H1 (cell line): ENCODE results near the gene CXCR4. TPM values are rescaled to one million over a fixed set of nuclear protein-coding genes. Genes with fewer than 3 reads are reported as not detected.

ENCODE experiments used
- CBX8 ChIP-seq: fragments of 300-800, 300-1000 bp; sonication (generic); IDR thresholded peaks from 2 replicates; pipeline ENCODE4 v1.7.1; 2016; ENCODE audit warnings: low read depth, low read length, borderline replicate concordance
- EGR1 ChIP-seq: IDR thresholded peaks from 2 replicates; pipeline ENCODE4 v1.6.1; 2011; ENCODE audit warnings: low read depth, low read length, borderline replicate concordance
- RAD21 ChIP-seq, 2 experiments: IDR thresholded peaks in 1 of 2; conservative IDR thresholded peaks in 1 of 2; 2 replicates each; pipeline ENCODE4 v1.6.1; 2011; ENCODE audit warnings: low read depth in 2 of 2, low read length in 2 of 2, improper control_type of control experiment in 1 of 2, inconsistent platforms in 1 of 2, mild to moderate bottlenecking in 1 of 2, moderate library complexity in 1 of 2
- TCF12 ChIP-seq: IDR thresholded peaks from 2 replicates; pipeline ENCODE4 v1.6.1; 2011; ENCODE audit warnings: low read depth, mild to moderate bottlenecking, low read length
- polyA plus RNA-seq, 7 experiments: library from polyadenylated mRNA; depleted of rRNA in 3 of 7; stranded (reverse) in 5 of 7; unstranded in 2 of 7; fragments of >200 nt in 5 of 7; fragments of 200-250 nt in 2 of 7; gene quantifications; 1 replicate in 5 of 7; 2 replicates in 1 of 7; 4 replicates in 1 of 7; pipeline versions ENCODE4 v1.2.1 to v1.2.3, GENCODE V29; 2011 to 2013; ENCODE audit warnings: missing spikeins in 2 of 7, mixed read lengths in 2 of 7
- total RNA-seq: library from RNA; stranded (reverse); fragmentation: NEBNext Ultra II Directional; extraction: Animal tissue kit (Norgen Biotek cat#: 25700); gene quantifications from 2 replicates; pipeline ENCODE4 v1.2.1, GENCODE V29; 2021
- TF ChIP-seq, protein P1 (sequence below): IDR thresholded peaks from 2 replicates; pipeline ENCODE4 v1.6.1; 2012; ENCODE audit warnings: inconsistent platforms

Gene CXCR4
- total and polyA plus RNA-seq, 2 of the 8 experiments (the other 6 are each of a cell fraction or from before 2014, with no cell fraction given) = 1.8 to 2.8 TPM

DNA sequence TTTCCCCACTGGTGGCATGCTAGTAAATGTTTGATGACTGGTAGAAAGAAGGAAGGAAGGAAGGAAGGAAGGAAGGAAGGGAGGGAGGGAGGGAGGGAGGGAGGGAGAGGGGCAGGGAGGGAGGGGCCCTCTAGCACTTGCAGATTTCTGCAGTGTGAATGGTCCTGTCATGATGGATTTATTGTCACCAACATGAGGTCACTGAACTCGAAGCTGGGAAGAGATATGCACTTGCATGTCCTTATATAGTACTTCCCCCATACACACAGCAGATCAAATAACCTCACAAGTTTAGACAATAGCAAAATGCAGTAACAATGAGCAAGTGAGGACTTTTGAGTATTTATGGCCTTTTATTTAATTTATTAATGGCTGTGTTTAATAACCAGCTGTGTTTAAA is 44.5 kb upstream of the CXCR4 start (continued):
- TF ChIP-seq, protein P1, sequence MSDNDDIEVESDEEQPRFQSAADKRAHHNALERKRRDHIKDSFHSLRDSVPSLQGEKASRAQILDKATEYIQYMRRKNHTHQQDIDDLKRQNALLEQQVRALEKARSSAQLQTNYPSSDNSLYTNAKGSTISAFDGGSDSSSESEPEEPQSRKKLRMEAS = no peak
- TF ChIP-seq TCF12 (no peak), CBX8 (no peak), RAD21 (IDR thresholded peaks at IDR 0.05 in 1 of 2, conservative IDR thresholded peaks at IDR 0.05 in 1 of 2; ENCODE audit: low read depth in 2 of 2, low read length in 2 of 2) (no peak), EGR1 (no peak)
